ENCODE data around the gene NBR1. TPM values are rescaled to one million over a fixed set of nuclear protein-coding genes. Genes with fewer than 3 reads are reported as not detected.

Gene NBR1
- total and polyA plus RNA-seq, 10 donors: 18.5 to 103 (median 84.1) TPM

DNA sequence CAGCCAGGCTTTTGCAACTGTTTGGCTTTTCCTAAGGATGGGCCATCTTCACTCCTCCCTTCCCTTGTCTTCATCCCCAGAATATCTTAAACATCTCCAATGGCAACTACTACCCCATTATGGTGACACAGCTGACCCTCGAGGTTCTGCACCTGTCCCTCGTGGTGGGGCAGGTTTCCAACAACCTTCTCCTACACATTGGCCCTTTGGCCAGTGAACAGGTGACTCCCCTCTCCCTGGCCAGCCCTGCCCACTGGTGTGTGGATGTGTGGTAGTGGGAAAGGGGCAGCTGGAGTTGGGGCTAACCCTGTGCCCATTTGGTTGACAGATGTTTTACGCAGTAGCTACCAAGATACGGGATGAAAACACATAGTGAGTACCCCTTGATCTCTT, 45.4 kb downstream of the NBR1 start:
- Histone ChIP-seq H3K27me3 (replicated peaks in 1 of 7) (no peaks in the 10 kb centered on the region), H3K4me1 (peaks cover 10 to 35% (median 23%) of the 10 kb centered on the region in 6 donors), H3K27ac (no peak overlapping the region), H3K36me3 (peaks cover 0 to 82% (median 27%) of the 10 kb centered on the region in 6 donors), H3K9me3 (no peaks in the 10 kb centered on the region), H3K4me3 (no peak overlapping the region)
- intact Hi-C loops (cut with DNase I; ENCODE audit: low total_unique reads): no loop called here
- TF ChIP-seq, protein P1, sequence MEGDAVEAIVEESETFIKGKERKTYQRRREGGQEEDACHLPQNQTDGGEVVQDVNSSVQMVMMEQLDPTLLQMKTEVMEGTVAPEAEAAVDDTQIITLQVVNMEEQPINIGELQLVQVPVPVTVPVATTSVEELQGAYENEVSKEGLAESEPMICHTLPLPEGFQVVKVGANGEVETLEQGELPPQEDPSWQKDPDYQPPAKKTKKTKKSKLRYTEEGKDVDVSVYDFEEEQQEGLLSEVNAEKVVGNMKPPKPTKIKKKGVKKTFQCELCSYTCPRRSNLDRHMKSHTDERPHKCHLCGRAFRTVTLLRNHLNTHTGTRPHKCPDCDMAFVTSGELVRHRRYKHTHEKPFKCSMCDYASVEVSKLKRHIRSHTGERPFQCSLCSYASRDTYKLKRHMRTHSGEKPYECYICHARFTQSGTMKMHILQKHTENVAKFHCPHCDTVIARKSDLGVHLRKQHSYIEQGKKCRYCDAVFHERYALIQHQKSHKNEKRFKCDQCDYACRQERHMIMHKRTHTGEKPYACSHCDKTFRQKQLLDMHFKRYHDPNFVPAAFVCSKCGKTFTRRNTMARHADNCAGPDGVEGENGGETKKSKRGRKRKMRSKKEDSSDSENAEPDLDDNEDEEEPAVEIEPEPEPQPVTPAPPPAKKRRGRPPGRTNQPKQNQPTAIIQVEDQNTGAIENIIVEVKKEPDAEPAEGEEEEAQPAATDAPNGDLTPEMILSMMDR (IDR thresholded peaks at IDR 0.05 in 8 of 11, conservative IDR thresholded peaks at IDR 0.05 in 3 of 11): no peak
- TF ChIP-seq POLR2A (IDR thresholded peaks at IDR 0.05) (no peak), POLR2AphosphoS5 (IDR thresholded peaks at IDR 0.05) (no peak)
- WGBS, 5 donors: 90 to 96% (median 94%) methylated on average over 4 of the region's 4 CpGs
- peak; percentile 27 for DNase-seq

GRCh38 chr17:43216762-43217613, 46.0 kb downstream of the NBR1 start:
- peak; percentile 21 for DNase-seq
- intact Hi-C loops (cut with DNase I; ENCODE audit: low total_unique reads): no loop called here
- TF ChIP-seq POLR2AphosphoS5 (IDR thresholded peaks at IDR 0.05): no peak
- TF ChIP-seq POLR2A (IDR thresholded peaks at IDR 0.05): no peak
- TF ChIP-seq, protein P1 (IDR thresholded peaks at IDR 0.05 in 8 of 11, conservative IDR thresholded peaks at IDR 0.05 in 3 of 11): no peak
- Histone ChIP-seq H3K36me3 (peaks cover 0 to 86% (median 27%) of the 10 kb centered on the region in 6 donors), H3K4me1 (peaks cover 10 to 29% (median 20%) of the 10 kb centered on the region in 6 donors), H3K27ac (no peak overlapping the region), H3K9me3 (no peaks in the 10 kb centered on the region), H3K4me3 (no peak overlapping the region), H3K27me3 (replicated peaks in 1 of 7) (no peaks in the 10 kb centered on the region)
- 89 to 94% (median 93%) methylated on average over 4 of the region's 4 CpGs for WGBS, 5 donors

DNA sequence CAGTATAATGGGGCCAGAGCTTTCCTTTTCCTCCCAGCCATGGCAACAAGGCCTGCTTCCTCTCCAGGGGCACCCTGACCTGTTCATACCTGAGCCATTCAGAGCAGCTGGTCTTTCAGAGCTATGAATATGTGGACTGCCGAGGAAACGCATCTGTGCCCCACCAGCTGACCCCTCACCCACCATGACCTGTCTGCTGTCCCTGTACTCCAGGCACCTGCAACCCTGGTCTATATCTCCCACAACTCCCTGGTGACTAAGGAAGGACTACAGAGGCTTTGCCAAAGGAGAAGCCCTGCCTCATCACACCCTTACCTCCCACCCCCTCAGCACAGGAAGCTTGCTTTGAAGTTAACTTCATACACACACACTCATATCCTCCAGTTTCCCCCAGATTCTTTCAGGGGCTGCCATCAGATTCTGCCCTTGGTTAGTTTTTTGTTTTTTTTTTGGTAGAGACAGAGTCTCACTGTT, 46.6 kb downstream of the NBR1 start:
- Histone ChIP-seq H3K4me1 (peaks cover 5 to 22% (median 14%) of the 10 kb centered on the region in 6 donors), H3K36me3 (peaks cover 0 to 92% (median 27%) of the 10 kb centered on the region in 6 donors), H3K9me3 (no peaks in the 10 kb centered on the region), H3K4me3 (no peak overlapping the region), H3K27ac (no peak overlapping the region), H3K27me3 (replicated peaks in 1 of 7) (no peaks in the 10 kb centered on the region)
- WGBS, 5 donors: 82 to 96% (median 94%) methylated on average over 2 of the region's 2 CpGs
- intact Hi-C loops (cut with DNase I; ENCODE audit: low total_unique reads): no loop called here
- no peak for TF ChIP-seq POLR2A (IDR thresholded peaks at IDR 0.05)
- TF ChIP-seq, protein P1 (IDR thresholded peaks at IDR 0.05 in 8 of 11, conservative IDR thresholded peaks at IDR 0.05 in 3 of 11): no peak
- no peak for TF ChIP-seq POLR2AphosphoS5 (IDR thresholded peaks at IDR 0.05)
- peak; percentile 42 for DNase-seq

GRCh38 chr17:43219001-43219400, 48.0 kb downstream of the NBR1 start:
- Histone ChIP-seq H3K4me1 (peaks cover 0 to 10% (median 2%) of the 10 kb centered on the region in 6 donors), H3K9me3 (no peaks in the 10 kb centered on the region), H3K27ac (no peak overlapping the region), H3K4me3 (no peak overlapping the region), H3K36me3 (peaks cover 0 to 95% (median 27%) of the 10 kb centered on the region in 6 donors), H3K27me3 (replicated peaks in 1 of 7) (no peaks in the 10 kb centered on the region)
- intact Hi-C loops (cut with DNase I; ENCODE audit: low total_unique reads): no loop called here
- 70 to 98% (median 93%) methylated on average over 2 of the region's 2 CpGs for WGBS, 5 donors
- peak; percentile 4 for DNase-seq
- TF ChIP-seq POLR2AphosphoS5 (IDR thresholded peaks at IDR 0.05) (no peak), POLR2A (IDR thresholded peaks at IDR 0.05) (no peak)

All from spleen (tissue), 11 donors.